ENCODE measurements around the gene ARHGDIA.

ARHGDIA gene

GRCh38 chr17:81905993-81906392 is 34.9 kb upstream of the ARHGDIA start:
- no peak for DNase-seq

- DNase-seq = no peak
These were observed 34.3 kb upstream of the ARHGDIA start for GRCh38 chr17:81905424-81905875.

- no peak for DNase-seq
These were observed 33.7 kb upstream of the ARHGDIA start for GRCh38 chr17:81904600-81905423.

- no peak for DNase-seq
These were observed 32.9 kb upstream of the ARHGDIA start for GRCh38 chr17:81903896-81904599.

- no peak for DNase-seq
These were observed 32.3 kb upstream of the ARHGDIA start for GRCh38 chr17:81903415-81903831.

GRCh38 chr17:81902653-81903414 is 31.7 kb upstream of the ARHGDIA start:
- DNase-seq = no peak

GRCh38 chr17:81902023-81902652 is 31.0 kb upstream of the ARHGDIA start, which contains the start of gene NPB:
TSS of gene NPB (plus strand) at chr17:81902238. CDS start at chr17:81902278, 40 bp downstream.
- DNase-seq = peak; percentile 43

- peak; percentile 7 for DNase-seq
These were observed 30.3 kb upstream of the ARHGDIA start for GRCh38 chr17:81901167-81902022.

GRCh38 chr17:81900181-81900820 is 29.2 kb upstream of the ARHGDIA start:
- no peak for DNase-seq

- DNase-seq = no peak
These were observed 28.5 kb upstream of the ARHGDIA start for GRCh38 chr17:81899514-81900166.

- no peak for DNase-seq
These were observed 27.7 kb upstream of the ARHGDIA start for GRCh38 chr17:81898885-81899284.

GRCh38 chr17:81898029-81898866 is 27.1 kb upstream of the ARHGDIA start:
- peak; percentile 7 for DNase-seq

GRCh38 chr17:81895400-81895799 is 24.3 kb upstream of the ARHGDIA start:
- DNase-seq = no peak

GRCh38 chr17:81891303-81891552 is 20.1 kb upstream of the ARHGDIA start:
- DNase-seq = no peak

- DNase-seq = peak; percentile 30
These were observed 19.5 kb upstream of the ARHGDIA start for GRCh38 chr17:81890447-81891302.

GRCh38 chr17:81889602-81890001 is 18.5 kb upstream of the ARHGDIA start:
- no peak for DNase-seq

GRCh38 chr17:81888988-81889595 is 18.0 kb upstream of the ARHGDIA start:
- no peak for DNase-seq

Measured in eye (tissue), 1 donor.